G401.6 (cell line): ENCODE data around the gene LSR.
"Not testable (repeated sequence)": the region's sequence is repeated elsewhere in the genome, so short reads cannot be mapped to it uniquely, and the experiment has no call there.

Experiments used
- FAIRE-seq: peaks from 2 replicates; lab custom pipeline; 2012; peaks lifted over from hg19 to GRCh38; lab: Jason Lieb, UNC

The LSR gene

DNA sequence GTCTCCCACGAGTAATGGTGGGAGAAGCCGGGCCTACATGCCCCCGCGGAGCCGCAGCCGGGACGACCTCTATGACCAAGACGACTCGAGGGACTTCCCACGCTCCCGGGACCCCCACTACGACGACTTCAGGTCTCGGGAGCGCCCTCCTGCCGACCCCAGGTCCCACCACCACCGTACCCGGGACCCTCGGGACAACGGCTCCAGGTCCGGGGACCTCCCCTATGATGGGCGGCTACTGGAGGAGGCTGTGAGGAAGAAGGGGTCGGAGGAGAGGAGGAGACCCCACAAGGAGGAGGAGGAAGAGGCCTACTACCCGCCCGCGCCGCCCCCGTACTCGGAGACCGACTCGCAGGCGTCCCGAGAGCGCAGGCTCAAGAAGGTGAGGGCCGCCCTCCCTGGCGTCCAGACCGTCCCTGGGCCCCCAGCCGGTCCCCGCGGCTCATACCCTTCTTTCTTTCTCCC is 18.6 kb downstream of the LSR start:
- no peak for FAIRE-seq

DNA sequence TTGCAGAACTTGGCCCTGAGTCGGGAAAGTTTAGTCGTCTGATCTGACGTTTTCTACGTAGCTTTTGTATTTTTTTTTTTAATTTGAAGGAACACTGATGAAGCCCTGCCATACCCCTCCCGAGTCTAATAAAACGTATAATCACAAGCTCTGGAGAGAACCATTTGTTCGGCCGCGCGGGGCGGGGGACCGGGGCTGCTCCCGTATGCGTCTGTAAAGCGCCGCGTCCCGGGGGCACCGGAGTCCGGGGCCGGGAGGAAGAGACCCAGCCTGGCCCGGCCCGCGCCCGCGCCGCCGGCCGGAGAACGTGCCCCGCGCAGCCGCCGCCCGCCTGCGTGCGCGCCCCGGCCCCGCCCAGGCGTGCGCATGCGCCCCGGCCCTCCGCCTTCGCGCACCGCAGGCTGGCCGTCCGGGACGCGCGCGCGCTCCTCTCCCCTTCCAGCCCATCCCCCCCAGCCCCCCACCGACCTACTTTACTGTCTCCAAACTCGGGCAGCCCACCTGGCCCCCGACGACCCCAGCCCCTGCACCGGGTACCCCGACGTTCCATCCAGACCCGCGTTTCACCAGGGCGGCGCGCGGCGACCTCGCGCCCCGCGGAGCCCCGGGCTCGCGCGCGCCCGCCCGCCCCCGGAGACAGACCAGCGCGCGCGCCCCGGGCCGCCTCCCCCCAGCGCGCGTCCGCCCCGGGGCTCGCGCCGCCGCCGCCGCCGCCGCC is 19.2 kb downstream of the LSR start:
- no peak for FAIRE-seq

DNA sequence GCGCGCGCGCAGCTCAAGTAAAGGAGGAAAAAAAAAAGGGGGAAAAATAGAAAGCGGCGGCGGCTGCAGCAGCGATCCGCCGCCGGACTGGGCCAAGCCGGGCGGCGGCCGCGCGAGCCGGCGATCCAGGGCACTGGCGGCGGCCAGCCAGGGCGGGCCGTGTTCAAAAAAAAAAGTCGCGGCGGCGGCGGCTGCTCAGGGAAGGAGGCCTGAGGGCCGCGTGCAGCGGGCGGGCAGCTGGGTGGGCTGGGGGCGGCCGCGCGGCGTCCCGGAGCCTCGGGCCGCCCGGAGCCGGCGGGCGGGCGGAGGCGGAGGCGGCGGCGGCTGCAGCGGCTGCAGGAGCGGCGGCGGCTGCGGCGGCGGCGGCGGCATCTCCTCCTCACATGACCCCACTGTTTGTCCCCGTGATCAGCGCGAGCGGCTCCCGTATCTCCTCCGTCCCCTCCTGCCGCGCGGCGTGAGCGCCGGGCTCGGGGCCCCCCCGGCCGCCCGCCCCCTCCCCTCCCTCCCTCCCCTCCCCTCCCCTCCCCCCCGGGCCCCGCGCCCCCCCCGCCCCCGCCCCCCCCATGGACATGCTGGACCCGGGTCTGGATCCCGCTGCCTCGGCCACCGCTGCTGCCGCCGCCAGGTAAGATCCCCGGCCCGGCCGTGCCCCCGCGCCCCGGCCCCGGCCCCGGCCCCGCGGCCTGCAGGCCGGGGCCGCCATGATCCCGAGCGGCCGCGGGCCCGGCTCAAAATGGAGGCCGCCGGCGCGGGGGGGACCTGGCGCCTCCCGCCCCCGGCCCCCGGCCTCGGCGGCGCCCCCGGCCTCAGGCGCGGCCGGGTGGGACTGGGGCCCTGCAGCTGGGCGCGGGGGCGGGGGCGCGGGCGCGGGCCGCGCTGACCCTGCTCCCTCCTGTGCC is 20.0 kb downstream of the LSR start, which contains the start of gene USF2:
Gene USF2 (plus strand): TSS at position 427 of the 902 bp plus-strand sequence. CDS start 140 bp downstream, at position 567.
- FAIRE-seq, result no peak

DNA sequence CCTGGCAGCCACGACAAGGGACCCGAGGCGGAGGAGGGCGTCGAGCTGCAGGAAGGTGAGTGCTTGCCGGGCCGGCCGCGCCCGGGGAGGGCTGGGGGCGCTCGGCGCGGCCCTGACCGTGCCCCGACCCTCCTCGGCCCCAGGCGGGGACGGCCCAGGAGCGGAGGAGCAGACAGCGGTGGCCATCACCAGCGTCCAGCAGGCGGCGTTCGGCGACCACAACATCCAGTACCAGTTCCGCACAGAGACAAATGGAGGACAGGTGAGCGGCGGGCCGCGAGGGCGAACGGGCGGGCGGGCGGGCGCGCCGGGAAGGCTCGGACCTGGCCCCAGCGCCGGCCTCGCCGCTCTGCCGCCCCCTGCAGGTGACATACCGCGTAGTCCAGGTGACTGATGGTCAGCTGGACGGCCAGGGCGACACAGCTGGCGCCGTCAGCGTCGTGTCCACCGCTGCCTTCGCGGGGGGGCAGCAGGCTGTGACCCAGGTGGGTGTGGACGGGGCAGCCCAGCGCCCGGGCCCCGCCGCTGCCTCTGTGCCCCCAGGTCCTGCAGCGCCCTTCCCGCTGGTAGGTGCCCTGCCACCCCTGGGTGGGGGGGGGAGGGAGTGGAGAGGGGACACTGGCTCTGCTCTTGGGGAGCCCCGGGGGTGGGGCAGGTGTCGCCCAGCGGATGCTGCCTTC is 20.8 kb downstream of the LSR start:
- no peak for FAIRE-seq

DNA sequence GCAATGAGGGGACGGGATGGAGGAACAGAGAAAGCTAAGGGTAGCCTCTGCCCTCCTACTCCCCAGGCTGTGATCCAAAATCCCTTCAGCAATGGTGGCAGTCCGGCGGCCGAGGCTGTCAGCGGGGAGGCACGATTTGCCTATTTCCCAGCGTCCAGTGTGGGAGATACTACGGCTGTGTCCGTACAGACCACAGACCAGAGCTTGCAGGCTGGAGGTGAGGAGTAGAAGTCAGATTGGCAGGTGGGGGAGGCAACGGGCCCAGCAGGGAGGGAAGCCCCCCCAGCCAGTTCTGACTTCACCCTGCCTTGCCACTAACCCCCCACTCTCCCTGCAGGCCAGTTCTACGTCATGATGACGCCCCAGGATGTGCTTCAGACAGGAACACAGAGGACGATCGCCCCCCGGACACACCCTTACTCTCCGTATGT is 21.6 kb downstream of the LSR start:
- FAIRE-seq, result no peak

DNA sequence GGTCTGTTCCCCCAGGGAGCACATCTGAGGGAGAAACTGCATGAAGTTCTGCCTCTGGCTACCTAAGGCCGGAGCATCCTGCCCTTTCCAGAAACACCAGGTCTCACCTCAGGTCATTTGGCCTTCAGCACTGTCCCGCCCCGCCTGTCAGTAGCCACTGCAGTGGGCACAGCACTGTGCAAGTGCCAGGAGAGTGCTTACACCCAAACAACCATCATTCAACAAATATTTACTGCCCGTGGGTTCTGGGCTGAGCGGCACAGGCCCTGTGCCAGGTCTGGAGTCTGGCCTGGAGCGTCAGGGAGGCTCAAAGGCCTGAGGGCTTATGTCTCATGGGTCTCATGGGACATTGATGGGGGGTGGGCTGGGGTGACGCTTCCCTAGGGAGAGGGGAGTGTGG is 22.7 kb downstream of the LSR start:
- no peak for FAIRE-seq

DNA sequence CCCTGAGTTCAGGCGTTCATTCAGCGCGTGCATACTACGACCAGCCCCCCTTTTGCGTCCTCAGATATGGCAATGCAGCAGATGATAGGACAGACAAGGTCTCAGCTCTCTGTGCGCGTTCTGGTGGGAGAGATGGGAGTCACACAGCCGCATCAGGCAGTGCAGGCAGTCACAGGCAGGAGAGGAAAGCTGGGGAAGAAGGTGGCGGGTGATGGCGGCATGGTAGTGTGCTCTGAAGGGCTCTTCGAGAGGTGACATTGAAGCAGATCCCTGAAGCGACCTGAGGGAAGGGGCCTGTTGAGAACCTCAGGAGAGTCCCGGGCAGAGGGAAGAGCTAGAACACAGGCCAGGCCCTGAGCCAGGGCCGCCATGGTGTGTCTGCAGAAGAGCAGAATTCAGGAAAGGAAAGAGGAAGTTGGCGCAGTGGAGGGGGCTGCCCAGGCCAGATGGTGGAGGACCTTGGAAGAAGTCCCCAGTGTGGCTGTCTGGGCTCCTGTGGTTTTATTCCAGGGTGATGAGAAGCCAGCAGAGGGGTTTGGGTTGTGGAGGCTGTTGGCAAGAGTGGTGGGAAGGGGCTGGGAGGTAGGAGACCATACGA is 23.4 kb downstream of the LSR start:
- FAIRE-seq, result no peak

DNA sequence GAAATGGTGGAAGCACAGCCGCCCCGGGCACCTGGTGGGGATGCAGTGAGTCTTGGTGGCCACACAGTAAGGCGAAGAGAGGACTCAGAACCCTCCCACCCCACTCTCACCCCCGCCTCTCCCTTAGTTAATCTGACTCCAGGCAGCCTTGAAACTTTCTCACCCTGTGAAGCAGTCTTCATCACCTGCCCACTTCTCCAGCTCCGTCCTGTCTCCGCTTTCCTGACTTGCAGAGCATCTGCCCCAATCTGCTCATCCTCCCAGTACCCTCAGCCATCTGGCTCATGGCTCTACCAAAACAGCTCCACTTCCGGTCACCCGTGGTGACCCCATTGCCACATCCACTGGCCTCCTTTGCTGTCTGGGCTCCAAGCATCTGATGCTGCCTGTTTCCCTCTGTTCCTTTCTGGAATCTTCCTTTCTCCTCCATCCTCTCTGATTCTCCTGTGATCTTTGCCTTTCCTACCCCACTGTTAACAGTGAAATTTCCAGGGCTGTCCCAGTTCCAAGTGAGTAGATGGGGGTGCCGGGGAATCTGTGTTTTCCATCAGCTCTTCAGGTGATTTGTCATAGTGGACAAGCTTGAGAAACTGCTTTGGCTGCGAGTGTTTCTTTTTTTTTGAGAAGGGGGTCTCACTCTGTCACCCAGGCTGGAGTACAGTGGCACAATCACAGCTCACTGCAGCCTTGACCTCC is 24.3 kb downstream of the LSR start:
- no peak for FAIRE-seq

DNA sequence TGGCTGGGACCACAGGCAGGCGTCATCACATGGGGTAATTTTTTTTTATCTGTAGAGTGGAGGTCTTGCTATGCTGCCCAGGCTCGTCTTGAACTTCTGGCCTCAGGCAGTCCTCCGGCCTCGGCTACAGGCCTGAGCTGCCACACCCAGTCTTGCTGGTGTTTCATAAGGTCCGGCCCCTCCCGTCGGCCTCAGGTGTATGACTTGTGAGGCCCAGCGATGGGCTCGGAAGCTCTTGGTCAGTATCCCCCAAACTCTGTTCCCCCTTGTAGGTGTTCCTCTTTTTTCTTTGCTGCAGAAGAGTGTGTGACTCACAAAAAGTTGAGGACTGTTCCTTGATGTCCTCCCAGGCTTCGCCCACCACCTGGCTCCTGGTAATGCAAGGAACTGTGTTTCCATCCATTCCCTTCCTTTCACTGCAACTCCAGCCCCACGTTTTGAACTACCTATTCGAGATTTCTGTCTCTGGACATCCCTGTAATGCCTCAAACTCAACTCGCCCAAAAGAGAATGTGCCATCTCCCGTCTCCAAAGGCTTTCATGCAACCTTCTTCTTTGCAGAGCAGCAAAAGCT is 25.0 kb downstream of the LSR start:
- FAIRE-seq, result no peak

DNA sequence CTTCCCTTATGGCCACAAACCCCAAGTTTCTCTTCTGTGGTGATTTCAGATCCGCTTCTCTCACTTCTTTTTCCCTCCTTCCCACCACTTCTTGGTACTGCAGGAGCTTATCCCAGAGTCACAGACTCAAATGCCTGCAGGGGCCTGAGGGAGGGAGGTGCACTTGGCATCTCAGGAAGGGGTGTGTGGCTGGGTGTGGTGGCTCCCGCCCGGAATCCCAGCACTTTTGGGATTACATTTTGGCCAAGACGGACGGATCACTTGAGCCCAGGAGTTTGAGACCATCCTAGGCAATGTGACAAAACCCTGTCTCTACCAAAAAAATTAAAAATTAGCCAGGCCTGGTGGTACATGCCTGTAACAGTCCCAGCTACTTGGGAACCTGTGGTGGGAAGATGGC is 25.5 kb downstream of the LSR start:
- no peak for FAIRE-seq

DNA sequence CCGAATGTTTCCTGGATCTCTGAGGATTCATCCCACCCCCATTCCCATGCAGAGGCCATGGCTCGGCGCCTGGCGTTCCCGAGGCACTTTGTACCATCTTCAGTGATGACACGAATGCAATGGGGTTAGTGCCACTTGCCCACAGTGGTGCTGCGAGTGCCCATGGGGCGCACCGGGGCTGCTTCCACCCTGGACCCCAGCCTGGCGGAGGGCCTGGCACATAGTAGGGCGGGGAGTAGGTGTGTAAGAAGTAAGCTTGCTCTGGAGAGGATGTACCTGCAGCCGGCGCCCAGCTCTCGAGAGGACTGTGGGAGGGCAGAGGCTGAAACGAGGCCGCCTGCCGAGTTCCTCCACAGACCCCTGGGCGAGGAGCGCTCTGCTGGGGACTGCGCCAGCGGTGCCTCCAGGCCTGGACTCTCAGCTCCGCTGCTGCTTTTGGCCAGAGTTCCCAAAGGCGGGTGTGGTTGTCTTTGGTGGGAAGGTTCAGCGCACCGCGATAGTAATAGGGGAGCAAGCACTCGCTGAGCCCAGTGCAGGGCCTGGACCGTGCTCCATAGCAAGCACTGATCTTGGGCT is 28.0 kb downstream of the LSR start:
- FAIRE-seq, result no peak

DNA sequence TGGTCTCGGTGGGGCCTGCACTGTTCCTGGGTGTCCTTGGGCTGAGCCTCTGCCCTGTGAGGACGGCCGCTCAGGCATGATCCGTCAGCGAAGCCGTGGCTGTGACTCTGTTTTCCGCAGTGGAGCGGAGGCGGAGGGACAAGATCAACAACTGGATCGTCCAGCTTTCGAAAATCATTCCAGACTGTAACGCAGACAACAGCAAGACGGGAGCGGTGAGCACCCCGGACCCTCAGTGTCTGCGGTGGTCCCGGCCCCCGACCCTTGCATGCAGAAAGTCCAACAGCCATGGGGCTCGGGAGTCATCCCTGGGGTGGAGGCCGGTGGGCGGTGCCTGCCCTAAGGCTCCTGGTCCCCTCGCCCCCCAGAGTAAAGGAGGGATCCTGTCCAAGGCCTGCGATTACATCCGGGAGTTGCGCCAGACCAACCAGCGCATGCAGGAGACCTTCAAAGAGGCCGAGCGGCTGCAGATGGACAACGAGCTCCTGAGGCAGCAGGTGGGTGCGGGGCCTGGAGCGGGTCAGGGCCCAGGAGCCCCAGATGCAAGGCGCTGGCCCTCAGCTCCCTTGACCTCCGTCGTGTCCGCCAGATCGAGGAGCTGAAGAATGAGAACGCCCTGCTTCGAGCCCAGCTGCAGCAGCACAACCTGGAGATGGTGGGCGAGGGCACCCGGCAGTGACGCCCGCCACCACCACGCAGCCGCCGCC is 29.9 kb downstream of the LSR start:
- FAIRE-seq, result no peak

DNA sequence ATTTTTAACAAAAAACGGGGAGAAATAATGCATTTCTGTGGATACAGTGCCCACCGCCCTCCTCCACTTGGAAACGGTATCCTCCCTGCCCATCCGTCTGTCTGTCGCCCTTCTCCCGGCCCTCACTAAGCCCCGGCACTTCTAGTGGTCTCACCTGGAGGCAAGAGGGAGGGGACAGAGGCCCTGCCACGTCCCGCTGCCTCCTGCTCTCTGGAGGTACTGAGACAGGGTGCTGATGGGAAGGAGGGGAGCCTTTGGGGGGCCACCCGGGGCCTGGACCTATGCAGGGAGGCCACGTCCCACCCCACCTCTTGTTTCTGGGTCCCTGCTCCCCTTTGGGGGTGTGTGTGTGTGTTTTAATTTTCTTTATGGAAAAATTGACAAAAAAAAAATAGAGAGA is 30.6 kb downstream of the LSR start:
- FAIRE-seq, result no peak

DNA sequence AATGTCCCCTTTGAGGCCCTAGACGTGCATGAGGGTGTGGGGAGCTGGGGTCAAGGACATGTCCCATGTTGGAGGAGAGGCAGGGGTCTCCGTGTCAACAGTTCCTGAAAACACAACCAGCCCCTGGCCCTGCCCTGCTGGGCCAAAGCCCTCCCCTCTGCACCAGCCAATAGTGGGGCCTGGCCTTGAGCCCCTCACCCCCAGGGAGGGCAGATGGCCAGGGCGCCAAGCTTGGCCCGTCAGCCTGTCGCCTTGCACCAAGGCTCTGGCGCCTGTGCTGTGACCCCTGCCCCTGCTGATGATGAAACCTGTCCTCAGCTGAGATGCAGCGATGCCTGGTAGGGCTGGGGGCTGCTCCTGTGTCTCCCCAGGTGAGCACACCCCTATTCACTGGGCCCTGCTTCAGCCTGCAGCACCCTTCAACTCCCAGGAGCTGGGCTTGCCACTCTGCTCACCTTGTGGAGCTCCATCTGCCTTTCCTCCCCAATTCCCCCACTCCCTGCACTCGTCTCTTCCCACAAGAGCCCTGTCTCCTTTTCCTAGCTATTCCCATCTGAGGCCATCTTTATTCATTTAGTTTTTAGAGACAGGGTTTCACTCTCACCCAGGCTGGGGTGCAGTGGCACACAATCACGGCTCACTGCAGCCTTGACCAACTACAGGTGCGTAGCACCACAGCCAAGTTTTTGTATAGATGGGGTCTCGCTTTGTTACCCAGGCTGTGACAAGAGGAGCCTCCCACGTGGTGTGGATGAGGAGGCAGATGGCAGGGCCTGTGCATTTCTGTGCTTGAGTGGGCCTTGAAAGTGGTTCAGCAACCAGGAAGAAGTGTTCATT is 31.4 kb downstream of the LSR start:
- FAIRE-seq, result no peak

DNA sequence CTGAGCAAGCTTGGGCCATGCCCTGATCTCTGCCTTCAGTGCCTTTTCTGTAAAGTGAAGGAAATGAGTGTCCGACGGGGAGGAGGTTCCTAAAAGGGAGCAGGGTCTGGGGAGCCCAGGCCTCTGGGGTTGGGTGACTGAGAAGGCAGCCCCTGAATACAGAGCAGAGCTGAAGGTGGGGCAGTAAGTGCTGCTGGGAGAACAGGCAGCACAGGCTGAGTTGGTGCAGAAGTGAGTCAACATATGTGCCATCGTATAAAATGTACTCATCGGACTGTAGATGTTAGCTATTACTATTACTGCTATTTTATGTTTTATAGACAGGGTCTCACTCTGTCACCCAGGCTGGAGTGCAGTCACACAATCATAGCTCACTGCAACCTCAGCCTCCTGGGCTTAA is 32.5 kb downstream of the LSR start:
- no peak for FAIRE-seq

DNA sequence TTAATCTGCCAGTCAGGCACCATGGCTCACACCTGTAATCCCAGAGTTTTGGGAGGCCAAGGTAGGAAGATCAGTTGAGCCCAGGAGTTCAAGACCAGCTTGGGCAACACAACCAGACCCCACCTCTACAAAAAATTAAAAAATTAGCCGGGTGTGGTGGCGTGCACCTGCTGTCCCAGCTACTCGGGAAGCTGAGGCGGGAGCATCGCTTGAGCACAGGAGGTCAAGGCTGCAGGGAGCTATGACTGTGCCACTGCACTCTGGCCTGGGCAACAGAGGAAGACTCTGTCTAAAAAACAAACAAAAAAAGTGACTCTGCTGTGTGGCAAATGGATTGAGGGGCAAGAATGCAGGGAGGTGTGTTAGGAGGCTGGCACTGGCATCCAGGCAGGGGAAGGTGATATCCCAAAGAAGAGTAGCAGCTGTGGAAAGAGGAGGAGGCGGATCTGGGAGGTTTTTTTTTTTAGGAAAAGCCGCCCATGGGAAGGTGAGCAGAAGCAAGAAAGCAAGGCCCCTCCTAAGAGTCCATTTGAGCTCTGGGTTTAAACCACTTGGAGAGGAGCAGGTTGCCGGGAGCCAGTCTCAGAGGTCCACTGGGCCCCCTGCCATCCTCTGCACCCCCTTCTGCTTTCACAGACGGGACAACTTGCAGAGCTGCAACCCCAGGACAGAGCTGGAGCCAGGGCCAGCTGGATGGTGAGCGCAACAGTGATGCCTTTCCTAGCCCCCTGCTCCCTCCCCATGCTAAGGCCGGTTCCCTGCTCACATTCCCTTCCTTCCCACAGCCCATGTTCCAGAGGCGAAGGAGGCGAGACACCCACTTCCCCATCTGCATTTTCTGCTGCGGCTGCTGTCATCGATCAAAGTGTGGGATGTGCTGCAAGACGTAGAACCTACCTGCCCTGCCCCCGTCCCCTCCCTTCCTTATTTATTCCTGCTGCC is 35.6 kb downstream of the LSR start:
- FAIRE-seq, result no peak

DNA sequence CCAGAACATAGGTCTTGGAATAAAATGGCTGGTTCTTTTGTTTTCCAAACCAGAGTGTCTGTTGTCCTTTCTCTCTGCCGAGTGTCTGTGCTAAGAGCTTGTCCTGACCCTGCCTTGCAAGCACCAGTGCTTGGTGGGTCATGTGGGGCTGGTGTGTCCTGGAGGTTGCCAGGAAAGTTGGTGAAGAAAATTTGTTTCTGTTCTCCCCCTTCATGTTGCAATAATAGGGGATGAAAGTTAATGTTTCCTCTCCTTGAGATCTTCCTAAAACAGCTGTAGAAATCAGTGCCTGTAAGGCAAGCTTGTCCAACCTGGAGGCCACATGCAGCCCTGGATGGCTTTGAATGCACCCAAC is 36.3 kb downstream of the LSR start:
- FAIRE-seq, result no peak

DNA sequence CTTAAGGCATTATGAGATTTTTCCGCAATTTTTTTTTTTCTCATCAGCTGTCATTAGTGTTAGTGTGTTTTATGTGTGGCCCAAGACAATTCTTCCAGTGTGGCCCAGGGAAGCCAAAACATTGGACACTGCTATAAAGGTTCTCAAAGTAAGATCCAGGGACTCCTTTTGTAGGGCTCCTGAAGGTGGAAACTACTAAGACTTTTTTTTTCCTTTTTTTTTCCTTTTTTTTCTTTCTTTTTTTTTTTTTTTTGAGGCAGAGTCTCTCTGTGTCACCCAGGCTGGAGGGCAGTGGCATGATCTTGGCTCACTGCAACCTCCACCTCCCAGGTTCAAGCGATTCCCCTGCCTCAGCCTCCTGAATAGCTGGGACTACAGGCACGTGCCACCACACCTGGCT is 36.7 kb downstream of the LSR start:
- FAIRE-seq, result not testable (repeated sequence)
